ENCODE results near the gene CDKAL1. TPM values are rescaled to one million over a fixed set of nuclear protein-coding genes. Genes with fewer than 3 reads are reported as not detected.

CDKAL1 gene
- total RNA-seq, 1 donor from 2014 or later = 9.6 TPM

- Mint-ChIP-seq H3K4me1 (ENCODE audit: low read depth) (peaks cover 4% of the 10 kb centered on the region), H3K27ac (ENCODE audit: unreplicated experiment) (no peak overlapping the region), H3K27me3 (ENCODE audit: low read depth) (no peaks in the 10 kb centered on the region), H3K4me3 (ENCODE audit: unreplicated experiment) (no peak overlapping the region), H3K9me3 (ENCODE audit: low read depth) (no peaks in the 10 kb centered on the region), H3K36me3 (ENCODE audit: low read depth) (peaks cover 1% of the 10 kb centered on the region)
- DNase-seq (ENCODE audit: low spot score) = no peak
- TF ChIP-seq CTCF (IDR thresholded peaks at IDR 0.05) = no peak
Observed at GRCh38 chr6:20979076-20979475, 444.8 kb downstream of the CDKAL1 start.

GRCh38 chr6:20983961-20984360 lies 449.7 kb downstream of the CDKAL1 start:
- Mint-ChIP-seq H3K27ac (ENCODE audit: unreplicated experiment) (no peak overlapping the region), H3K9me3 (ENCODE audit: low read depth) (peaks cover 2% of the 10 kb centered on the region), H3K36me3 (ENCODE audit: low read depth) (peaks cover 2% of the 10 kb centered on the region), H3K4me1 (ENCODE audit: low read depth) (no peaks in the 10 kb centered on the region), H3K27me3 (ENCODE audit: low read depth) (no peaks in the 10 kb centered on the region), H3K4me3 (ENCODE audit: unreplicated experiment) (no peak overlapping the region)
- TF ChIP-seq CTCF (IDR thresholded peaks at IDR 0.05) = no peak
- DNase-seq (ENCODE audit: low spot score) = no peak

- peaks cover 2% of the 10 kb centered on the region for H3K9me3 Mint-ChIP-seq (ENCODE audit: low read depth)
- no peaks in the 10 kb centered on the region for H3K27me3 Mint-ChIP-seq (ENCODE audit: low read depth)
- no peak overlapping the region for H3K27ac Mint-ChIP-seq (ENCODE audit: unreplicated experiment)
Observed at GRCh38 chr6:20985821-20986220, 451.6 kb downstream of the CDKAL1 start.

GRCh38 chr6:20991910-20992309 lies 457.7 kb downstream of the CDKAL1 start:
- Mint-ChIP-seq H3K27me3 (ENCODE audit: low read depth) (no peaks in the 10 kb centered on the region), H3K36me3 (ENCODE audit: low read depth) (peaks cover 3% of the 10 kb centered on the region), H3K27ac (ENCODE audit: unreplicated experiment) (no peak overlapping the region), H3K4me1 (ENCODE audit: low read depth) (peaks cover 2% of the 10 kb centered on the region), H3K9me3 (ENCODE audit: low read depth) (peaks cover 12% of the 10 kb centered on the region), H3K4me3 (ENCODE audit: unreplicated experiment) (no peak overlapping the region)
- no peak for TF ChIP-seq CTCF (IDR thresholded peaks at IDR 0.05)
- DNase-seq (ENCODE audit: low spot score) = no peak

More at GRCh38 chr6:20985821-20986220, 451.6 kb downstream of the CDKAL1 start:
- H3K4me1 Mint-ChIP-seq (ENCODE audit: low read depth) = no peaks in the 10 kb centered on the region
- H3K4me3 Mint-ChIP-seq (ENCODE audit: unreplicated experiment) = no peak overlapping the region
- DNase-seq (ENCODE audit: low spot score) = no peak
- H3K36me3 Mint-ChIP-seq (ENCODE audit: low read depth) = peaks cover 2% of the 10 kb centered on the region
- no peak for TF ChIP-seq CTCF (IDR thresholded peaks at IDR 0.05)

- H3K27ac Mint-ChIP-seq (ENCODE audit: unreplicated experiment) = no peak overlapping the region
- DNase-seq (ENCODE audit: low spot score) = no peak
- H3K4me3 Mint-ChIP-seq (ENCODE audit: unreplicated experiment) = no peak overlapping the region
- no peaks in the 10 kb centered on the region for H3K27me3 Mint-ChIP-seq (ENCODE audit: low read depth)
- peaks cover 3% of the 10 kb centered on the region for H3K36me3 Mint-ChIP-seq (ENCODE audit: low read depth)
- H3K4me1 Mint-ChIP-seq (ENCODE audit: low read depth) = peaks cover 8% of the 10 kb centered on the region
- H3K9me3 Mint-ChIP-seq (ENCODE audit: low read depth) = peaks cover 12% of the 10 kb centered on the region
- TF ChIP-seq CTCF (IDR thresholded peaks at IDR 0.05) = no peak
Observed at GRCh38 chr6:20996099-20996498, 461.8 kb downstream of the CDKAL1 start.
